ENCODE results near the gene IGF2BP2.

DNA sequence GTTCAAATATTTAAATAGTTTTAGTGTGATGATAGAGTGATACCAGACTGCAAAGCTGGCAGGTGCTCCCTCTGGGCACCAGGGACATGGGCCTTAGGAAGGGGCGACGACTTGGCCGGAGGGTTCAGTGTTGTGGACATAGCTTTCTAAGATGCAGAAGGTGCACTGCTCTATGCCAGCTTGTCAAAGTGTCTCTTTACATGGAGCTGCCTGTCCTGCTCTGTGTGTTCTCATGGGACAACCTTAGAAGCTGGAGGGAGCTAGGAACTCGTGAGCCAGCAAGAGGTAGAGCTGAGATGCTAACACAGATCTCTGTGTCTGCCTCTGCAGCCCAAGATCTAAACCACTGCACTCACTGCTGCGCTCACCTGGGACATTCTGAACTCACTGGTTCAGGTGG lies 160.9 kb downstream of the IGF2BP2 start:
- no peak for TF ChIP-seq POLR2A (IDR thresholded peaks at IDR 0.05)
- TF ChIP-seq, protein P1, sequence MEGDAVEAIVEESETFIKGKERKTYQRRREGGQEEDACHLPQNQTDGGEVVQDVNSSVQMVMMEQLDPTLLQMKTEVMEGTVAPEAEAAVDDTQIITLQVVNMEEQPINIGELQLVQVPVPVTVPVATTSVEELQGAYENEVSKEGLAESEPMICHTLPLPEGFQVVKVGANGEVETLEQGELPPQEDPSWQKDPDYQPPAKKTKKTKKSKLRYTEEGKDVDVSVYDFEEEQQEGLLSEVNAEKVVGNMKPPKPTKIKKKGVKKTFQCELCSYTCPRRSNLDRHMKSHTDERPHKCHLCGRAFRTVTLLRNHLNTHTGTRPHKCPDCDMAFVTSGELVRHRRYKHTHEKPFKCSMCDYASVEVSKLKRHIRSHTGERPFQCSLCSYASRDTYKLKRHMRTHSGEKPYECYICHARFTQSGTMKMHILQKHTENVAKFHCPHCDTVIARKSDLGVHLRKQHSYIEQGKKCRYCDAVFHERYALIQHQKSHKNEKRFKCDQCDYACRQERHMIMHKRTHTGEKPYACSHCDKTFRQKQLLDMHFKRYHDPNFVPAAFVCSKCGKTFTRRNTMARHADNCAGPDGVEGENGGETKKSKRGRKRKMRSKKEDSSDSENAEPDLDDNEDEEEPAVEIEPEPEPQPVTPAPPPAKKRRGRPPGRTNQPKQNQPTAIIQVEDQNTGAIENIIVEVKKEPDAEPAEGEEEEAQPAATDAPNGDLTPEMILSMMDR (IDR thresholded peaks at IDR 0.05): no peak
